ENCODE results near the gene NOC4L.
"Not testable (repeated sequence)": the region's sequence is repeated elsewhere in the genome, so short reads cannot be mapped to it uniquely, and the experiment has no call there.

The NOC4L gene

DNA sequence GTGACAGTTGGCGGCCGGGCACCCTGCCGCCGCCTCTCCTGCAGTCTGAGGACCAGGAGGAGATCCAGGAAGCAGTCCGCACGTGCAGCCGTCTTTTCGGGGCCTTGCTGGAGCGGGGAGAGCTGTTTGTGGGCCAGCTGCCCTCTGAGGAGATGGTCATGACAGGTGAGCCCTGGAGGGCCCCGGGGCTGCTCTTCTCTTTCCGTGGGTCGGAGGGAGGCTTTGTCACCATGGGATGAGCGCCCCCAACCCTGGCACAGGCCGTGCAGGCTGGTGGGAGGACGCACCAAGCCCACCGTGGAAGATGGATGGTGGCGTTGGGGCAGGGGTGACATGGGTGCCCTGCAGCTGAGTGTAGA lies 532 bp downstream of the NOC4L start:
- DNase-seq: no peak

DNA sequence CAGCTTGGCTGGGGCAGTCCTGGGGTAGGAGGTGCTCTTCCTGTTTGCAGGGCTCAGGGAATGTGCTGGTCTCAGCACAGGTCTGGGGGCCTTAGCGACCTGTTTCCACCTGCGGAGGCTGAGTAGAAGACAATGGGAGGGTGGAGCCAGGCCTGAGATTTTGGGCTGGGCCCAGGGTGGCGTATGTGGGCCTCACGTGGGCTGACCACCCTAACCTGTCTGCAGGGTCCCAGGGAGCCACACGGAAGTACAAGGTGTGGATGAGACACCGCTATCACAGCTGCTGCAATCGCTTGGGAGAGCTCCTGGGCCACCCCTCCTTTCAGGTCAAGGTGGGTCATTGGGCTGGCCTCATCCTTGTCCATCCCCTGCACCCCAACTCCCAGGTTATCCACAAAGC lies 1.1 kb downstream of the NOC4L start:
- DNase-seq: no peak

GRCh38 chr12:132146098-132146497 lies 1.8 kb downstream of the NOC4L start:
- no peak for DNase-seq

DNA sequence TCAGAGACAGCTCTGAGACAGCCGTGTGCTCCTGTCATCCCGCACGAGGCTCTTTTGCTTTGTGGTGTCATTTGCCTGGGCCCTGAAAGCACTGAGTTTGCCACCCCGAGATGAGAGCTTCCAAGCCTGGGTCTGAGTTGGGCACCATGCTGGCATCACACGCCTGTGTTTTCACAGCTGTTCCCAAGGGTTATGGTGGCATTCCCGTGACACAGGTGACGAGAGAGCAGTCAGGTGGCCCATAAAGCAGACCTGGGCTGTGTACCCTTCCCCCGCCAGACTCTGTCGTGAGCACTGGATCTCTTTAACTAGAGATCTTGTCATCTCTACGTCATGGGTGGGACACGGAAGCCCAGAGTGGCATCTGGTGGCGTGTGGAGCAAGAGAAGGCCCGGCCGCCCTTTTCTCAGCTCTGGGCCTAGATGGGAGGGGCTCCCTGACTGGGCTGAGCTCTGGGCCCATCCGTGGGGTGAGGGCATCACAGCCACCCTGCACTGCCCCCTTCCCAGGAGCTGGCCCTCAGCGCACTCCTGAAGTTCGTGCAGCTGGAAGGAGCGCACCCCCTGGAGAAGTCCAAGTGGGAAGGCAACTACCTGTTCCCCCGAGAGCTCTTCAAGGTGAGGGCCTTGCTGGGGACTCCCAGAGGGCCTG lies 2.6 kb downstream of the NOC4L start:
- DNase-seq: no peak

- DNase-seq: no peak
These were observed 3.4 kb downstream of the NOC4L start for GRCh38 chr12:132147423-132148367.

DNA sequence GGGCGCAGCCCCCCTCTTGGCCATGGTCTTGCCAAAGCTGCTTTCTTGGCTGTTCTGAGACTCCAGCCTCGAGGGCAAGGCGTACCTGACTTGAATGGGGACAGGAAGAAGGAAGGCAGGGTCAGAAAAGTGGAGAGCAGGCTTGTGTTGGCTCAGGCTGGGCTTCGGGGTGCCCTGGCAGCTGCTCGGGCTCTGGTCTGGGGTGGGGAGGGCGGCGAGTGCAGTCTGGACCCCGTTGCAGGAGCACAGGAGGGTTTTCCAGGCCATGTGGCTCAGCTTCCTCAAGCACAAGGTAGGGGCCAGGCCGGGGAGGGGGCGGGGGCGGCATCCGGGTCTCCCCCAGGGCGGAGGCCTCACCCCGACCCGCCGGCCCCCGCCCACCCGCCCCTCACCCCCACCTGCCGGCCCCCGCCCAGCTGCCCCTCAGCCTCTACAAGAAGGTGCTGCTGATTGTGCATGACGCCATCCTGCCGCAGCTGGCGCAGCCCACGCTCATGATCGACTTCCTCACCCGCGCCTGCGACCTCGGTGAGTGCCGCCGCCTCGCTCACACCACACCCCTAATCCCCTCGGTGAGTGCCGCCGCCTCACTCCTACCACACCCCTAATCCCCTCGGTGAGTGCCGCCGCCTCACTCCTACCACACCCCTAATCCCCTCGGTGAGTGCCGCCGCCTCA lies 4.2 kb downstream of the NOC4L start:
- DNase-seq: no peak

GRCh38 chr12:132149526-132149925 lies 5.3 kb downstream of the NOC4L start:
- not testable (repeated sequence) for DNase-seq

GRCh38 chr12:132150780-132151144 lies 6.5 kb downstream of the NOC4L start:
- DNase-seq: no peak

GRCh38 chr12:132151145-132151765 lies 7.0 kb downstream of the NOC4L start:
- DNase-seq: no peak

GRCh38 chr12:132151766-132152410 lies 7.6 kb downstream of the NOC4L start:
- DNase-seq: no peak

- no peak for DNase-seq
These were observed 8.2 kb downstream of the NOC4L start for GRCh38 chr12:132152411-132152821.

DNA sequence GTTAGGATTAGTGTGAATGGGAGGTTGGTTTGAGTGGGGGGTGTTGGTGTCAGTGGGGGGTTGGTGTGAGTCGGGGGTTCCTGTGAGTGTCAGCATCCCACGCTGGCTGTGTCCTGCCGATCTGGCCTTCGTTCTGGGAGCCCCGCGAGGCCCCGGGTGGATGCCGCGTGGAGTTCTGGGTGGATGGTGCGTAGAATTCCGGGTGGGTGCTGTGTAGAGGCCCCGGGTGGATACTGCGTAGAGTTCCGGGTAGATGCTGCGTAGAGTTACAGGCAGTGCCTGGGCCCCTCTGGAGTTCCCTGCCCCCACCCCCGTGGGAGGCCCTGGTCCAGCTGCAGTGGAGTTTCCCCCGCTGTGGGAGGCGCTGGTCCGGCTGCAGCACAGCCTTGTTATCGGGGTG lies 8.7 kb downstream of the NOC4L start:
- DNase-seq: no peak

GRCh38 chr12:132153501-132154340 lies 9.5 kb downstream of the NOC4L start:
- DNase-seq: no peak

GRCh38 chr12:132154341-132154761 lies 10.1 kb downstream of the NOC4L start:
- DNase-seq: no peak

DNA sequence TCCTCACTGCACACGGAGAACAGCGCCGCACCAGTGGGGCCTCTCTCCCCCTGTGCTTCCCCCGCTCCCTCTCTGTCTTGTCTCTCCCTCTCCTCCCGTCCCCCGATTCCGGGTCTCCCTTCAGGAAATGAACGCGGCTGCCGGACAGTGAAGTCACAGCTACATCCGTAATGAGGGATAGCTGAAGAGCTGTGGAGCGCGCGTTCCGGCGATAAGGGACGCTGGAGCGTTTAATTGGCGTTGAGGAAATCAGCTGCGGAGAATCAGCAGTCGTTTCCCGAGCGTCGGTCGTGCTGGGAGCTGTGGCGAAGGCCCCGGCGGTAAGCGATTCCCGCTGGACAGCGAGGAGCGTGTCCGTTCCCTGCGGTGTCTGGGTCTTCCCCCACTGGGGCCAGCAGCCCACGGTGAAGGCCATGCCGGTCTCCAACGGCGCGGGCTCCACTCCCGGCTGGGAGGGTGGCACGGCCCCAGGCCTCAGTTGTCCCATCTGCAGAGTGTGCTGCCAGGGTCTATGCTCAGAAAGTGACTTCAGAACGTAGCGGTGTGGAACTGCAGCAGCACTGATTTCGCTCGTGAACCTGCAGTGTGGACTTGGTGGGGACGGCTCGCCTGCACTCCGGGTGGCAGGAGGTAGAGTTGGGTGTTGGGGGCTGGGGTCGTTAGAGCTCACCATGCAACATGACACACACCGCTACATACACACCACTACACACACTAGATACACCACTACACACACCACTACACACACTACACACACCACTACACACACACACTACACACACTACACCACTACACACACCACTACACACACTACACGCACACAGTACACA lies 10.9 kb downstream of the NOC4L start:
- no peak for DNase-seq

GRCh38 chr12:132155771-132156572 lies 11.7 kb downstream of the NOC4L start:
- no peak for DNase-seq

GRCh38 chr12:132156573-132157325 lies 12.5 kb downstream of the NOC4L start:
- no peak for DNase-seq

- DNase-seq: no peak
These were observed 13.6 kb downstream of the NOC4L start for GRCh38 chr12:132157733-132158409.
